Measurements from ENCODE around the gene TRIM46. TPM values are rescaled to one million over a fixed set of nuclear protein-coding genes. Genes with fewer than 3 reads are reported as not detected.

Gene TRIM46
- total RNA-seq, 1 experiment from 2014 or later: 4.1 TPM

GRCh38 chr1:155177192-155177917 lies 3.7 kb downstream of the TRIM46 start:
- Histone ChIP-seq H3K36me3 (ENCODE audit: low read depth, low read length) (no peaks in the 10 kb centered on the region; the same call in 1 of the 2 replicates), H3K27ac (ENCODE audit: low read length) (peak overlapping the region; percentile 43), H2AFZ (ENCODE audit: low read length) (no peak overlapping the region), H3K79me2 (ENCODE audit: low read length) (peaks cover 7% of the 10 kb centered on the region), H3K9me3 (ENCODE audit: low read length) (no peaks in the 10 kb centered on the region), H3K4me2 (ENCODE audit: low read length) (peak overlapping the region; percentile 39), H3K4me3 (ENCODE audit: low read length) (no peak overlapping the region), H3K27me3 (ENCODE audit: low read length) (no peaks in the 10 kb centered on the region), H4K20me1 (ENCODE audit: low read length) (no peaks in the 10 kb centered on the region), H3K9me2 (replicated peaks; ENCODE audit: low read length) (no peaks in the 10 kb centered on the region), H3K9ac (ENCODE audit: low read length) (0 out of 2 replicates have a peak overlapping the region, but pooled peaks have one; percentile 18), H3K4me1 (ENCODE audit: insufficient read depth, low read length) (peaks cover 22% of the 10 kb centered on the region), H3F3A (ENCODE audit: low read length, unreplicated experiment) (peaks cover 4% of the 10 kb centered on the region)
- POLR2A ChIA-PET (ENCODE audit: unreplicated experiment): no interaction called here
- TF ChIP-seq EZH2phosphoT487 (IDR thresholded peaks at IDR 0.05; ENCODE audit: borderline replicate concordance, low read length) (no peak), CTCF (conservative IDR thresholded peaks at IDR 0.05; ENCODE audit: low read depth, low read length) (no peak), EZH2 (IDR thresholded peaks at IDR 0.05; ENCODE audit: low read length, unreplicated experiment) (no peak)
- no TSS peak for BruUV-seq (replicated peaks)
- intact Hi-C loops (cut with micrococcal nuclease): loop anchor here (2.0 to 5.0 kb wide), 2 partner anchors 15 to 415 kb away; no protein-coding TSS in a partner anchor
- ATAC-seq (no peak), DNase-seq (peak; percentile 66)
- CTCF ChIA-PET: interaction anchor here (0.8 kb wide), 1 partner anchor 16 kb away, joined by 4 read pairs; no protein-coding TSS in a partner anchor

GRCh38 chr1:155177918-155178281 lies 4.3 kb downstream of the TRIM46 start:
- intact Hi-C loops (cut with micrococcal nuclease): loop anchor here (2.0 to 5.0 kb wide), 2 partner anchors 15 to 414 kb away; no protein-coding TSS in a partner anchor
- no peak overlapping the region for H3K9ac ChIP-seq (ENCODE audit: low read length)
- H3K4me2 ChIP-seq (ENCODE audit: low read length): no peak overlapping the region
- DNase-seq (no peak), ATAC-seq (no peak)
- H4K20me1 ChIP-seq (ENCODE audit: low read length): no peaks in the 10 kb centered on the region
- H3K9me2 ChIP-seq (replicated peaks; ENCODE audit: low read length): no peaks in the 10 kb centered on the region
- BruUV-seq (replicated peaks): no TSS peak
- TF ChIP-seq EZH2 (IDR thresholded peaks at IDR 0.05; ENCODE audit: low read length, unreplicated experiment) (no peak), EZH2phosphoT487 (IDR thresholded peaks at IDR 0.05; ENCODE audit: borderline replicate concordance, low read length) (no peak), CTCF (conservative IDR thresholded peaks at IDR 0.05; ENCODE audit: low read depth, low read length) (no peak)
- H3K36me3 ChIP-seq (ENCODE audit: low read depth, low read length): no peaks in the 10 kb centered on the region; the same call in 1 of the 2 replicates
- H3K79me2 ChIP-seq (ENCODE audit: low read length): peaks cover 2% of the 10 kb centered on the region
- CTCF ChIA-PET: interaction anchor here (0.8 kb wide), 1 partner anchor 16 kb away, joined by 4 read pairs; no protein-coding TSS in a partner anchor
- H3K4me3 ChIP-seq (ENCODE audit: low read length): no peak overlapping the region
- H3K27me3 ChIP-seq (ENCODE audit: low read length): no peaks in the 10 kb centered on the region
- H3K9me3 ChIP-seq (ENCODE audit: low read length): no peaks in the 10 kb centered on the region
- POLR2A ChIA-PET (ENCODE audit: unreplicated experiment): no interaction called here
- H3K4me1 ChIP-seq (ENCODE audit: insufficient read depth, low read length): peaks cover 22% of the 10 kb centered on the region
- H3F3A ChIP-seq (ENCODE audit: low read length, unreplicated experiment): peaks cover 4% of the 10 kb centered on the region
- no peak overlapping the region for H3K27ac ChIP-seq (ENCODE audit: low read length)
- no peak overlapping the region for H2AFZ ChIP-seq (ENCODE audit: low read length)

Data from PC-3 (cell line).